ENCODE results near the gene SPDYE6.
"Not testable (repeated sequence)": the region's sequence is repeated elsewhere in the genome, so short reads cannot be mapped to it uniquely, and the experiment has no call there.

DNA sequence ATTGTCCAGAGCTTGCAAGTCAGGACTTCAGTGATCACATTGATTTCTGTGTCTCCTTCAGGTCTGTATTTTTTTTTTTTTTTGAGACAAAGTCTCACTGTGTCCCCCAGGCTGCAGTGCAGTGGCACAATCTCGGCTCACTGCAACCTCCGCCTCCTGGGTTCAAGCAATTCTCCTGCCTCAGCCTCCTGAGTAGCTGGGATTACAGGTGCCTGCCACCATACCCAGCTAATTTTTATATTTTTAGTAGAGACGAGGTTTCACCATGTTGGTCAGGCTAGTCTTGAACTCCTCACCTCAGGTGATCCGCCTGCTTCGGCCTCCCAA is 48.6 kb upstream of the SPDYE6 start:
- not testable (repeated sequence) for TF ChIP-seq EZH2 (IDR thresholded peaks at IDR 0.05; ENCODE audit: borderline replicate concordance, low read depth, low read length, poor library complexity, severe bottlenecking)
- TF ChIP-seq, protein P1, sequence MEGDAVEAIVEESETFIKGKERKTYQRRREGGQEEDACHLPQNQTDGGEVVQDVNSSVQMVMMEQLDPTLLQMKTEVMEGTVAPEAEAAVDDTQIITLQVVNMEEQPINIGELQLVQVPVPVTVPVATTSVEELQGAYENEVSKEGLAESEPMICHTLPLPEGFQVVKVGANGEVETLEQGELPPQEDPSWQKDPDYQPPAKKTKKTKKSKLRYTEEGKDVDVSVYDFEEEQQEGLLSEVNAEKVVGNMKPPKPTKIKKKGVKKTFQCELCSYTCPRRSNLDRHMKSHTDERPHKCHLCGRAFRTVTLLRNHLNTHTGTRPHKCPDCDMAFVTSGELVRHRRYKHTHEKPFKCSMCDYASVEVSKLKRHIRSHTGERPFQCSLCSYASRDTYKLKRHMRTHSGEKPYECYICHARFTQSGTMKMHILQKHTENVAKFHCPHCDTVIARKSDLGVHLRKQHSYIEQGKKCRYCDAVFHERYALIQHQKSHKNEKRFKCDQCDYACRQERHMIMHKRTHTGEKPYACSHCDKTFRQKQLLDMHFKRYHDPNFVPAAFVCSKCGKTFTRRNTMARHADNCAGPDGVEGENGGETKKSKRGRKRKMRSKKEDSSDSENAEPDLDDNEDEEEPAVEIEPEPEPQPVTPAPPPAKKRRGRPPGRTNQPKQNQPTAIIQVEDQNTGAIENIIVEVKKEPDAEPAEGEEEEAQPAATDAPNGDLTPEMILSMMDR (conservative IDR thresholded peaks at IDR 0.05; ENCODE audit: low read depth, low read length), result not testable (repeated sequence)

Data from A673 (cell line).